ENCODE measurements around the gene DNAJA3. TPM values are rescaled to one million over a fixed set of nuclear protein-coding genes. Genes with fewer than 3 reads are reported as not detected.

The DNAJA3 gene
- total RNA-seq, 1 donor from 2014 or later, result 27.3 TPM

DNA sequence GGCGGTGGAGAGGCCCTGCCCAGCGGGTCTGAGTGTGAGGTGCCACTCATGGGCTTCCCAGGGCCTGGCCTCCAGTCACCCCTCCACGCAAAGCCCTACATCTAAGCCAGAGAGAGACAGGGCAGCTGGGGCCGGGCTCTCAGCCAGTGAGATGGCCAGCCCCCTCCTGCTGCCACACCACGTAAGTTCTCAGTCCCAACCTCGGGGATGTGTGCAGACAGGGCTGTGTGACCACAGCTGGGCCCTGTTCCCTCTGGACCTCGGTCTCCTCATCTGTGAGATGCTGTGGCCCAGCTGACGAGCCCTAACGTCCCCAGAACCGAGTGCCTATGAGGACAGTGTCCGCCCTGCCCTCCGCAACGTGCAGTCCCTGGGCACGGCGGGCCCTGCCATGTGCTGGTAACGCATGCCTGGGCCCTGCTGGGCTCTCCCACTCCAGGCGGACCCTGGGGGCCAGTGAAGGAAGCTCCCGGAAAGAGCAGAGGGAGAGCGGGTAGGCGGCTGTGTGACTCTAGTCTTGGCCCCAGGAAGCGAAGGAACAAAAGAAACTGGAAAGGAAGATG is 42.8 kb upstream of the DNAJA3 start:
- H3K27me3 Mint-ChIP-seq (ENCODE audit: insufficient read depth, low read depth), result peaks cover 6% of the 10 kb centered on the region
- no peak overlapping the region for H3K27ac Mint-ChIP-seq
- peaks cover 9% of the 10 kb centered on the region for H3K4me1 ChIP-seq
- H3F3A ChIP-seq (ENCODE audit: low read depth), result no peaks in the 10 kb centered on the region
- H3K9ac ChIP-seq, result no peak overlapping the region
- H3K36me3 ChIP-seq, result no peaks in the 10 kb centered on the region
- no peaks in the 10 kb centered on the region for H3K9me3 Mint-ChIP-seq
- H3K36me3 Mint-ChIP-seq, result no peaks in the 10 kb centered on the region
- H3K4me3 ChIP-seq, result no peak overlapping the region
- H3K79me2 ChIP-seq (ENCODE audit: low read depth), result no peaks in the 10 kb centered on the region
- H3K27ac ChIP-seq, result no peak overlapping the region
- H4K20me1 ChIP-seq (ENCODE audit: low read depth), result peaks cover 15% of the 10 kb centered on the region
- no peaks in the 10 kb centered on the region for H3K9me3 ChIP-seq (ENCODE audit: low read depth)
- H3K4me3 Mint-ChIP-seq, result no peak overlapping the region
- H3K4me1 Mint-ChIP-seq, result peaks cover 24% of the 10 kb centered on the region
- no peak overlapping the region for H2AFZ ChIP-seq (replicated peaks)
- H3K4me2 ChIP-seq, result no peak overlapping the region
- H3K27me3 ChIP-seq, result no peaks in the 10 kb centered on the region
- TF ChIP-seq EZH2 (IDR thresholded peaks at IDR 0.05) (no peak), EZH2phosphoT487 (IDR thresholded peaks at IDR 0.05) (no peak)
- TF ChIP-seq, protein P1, sequence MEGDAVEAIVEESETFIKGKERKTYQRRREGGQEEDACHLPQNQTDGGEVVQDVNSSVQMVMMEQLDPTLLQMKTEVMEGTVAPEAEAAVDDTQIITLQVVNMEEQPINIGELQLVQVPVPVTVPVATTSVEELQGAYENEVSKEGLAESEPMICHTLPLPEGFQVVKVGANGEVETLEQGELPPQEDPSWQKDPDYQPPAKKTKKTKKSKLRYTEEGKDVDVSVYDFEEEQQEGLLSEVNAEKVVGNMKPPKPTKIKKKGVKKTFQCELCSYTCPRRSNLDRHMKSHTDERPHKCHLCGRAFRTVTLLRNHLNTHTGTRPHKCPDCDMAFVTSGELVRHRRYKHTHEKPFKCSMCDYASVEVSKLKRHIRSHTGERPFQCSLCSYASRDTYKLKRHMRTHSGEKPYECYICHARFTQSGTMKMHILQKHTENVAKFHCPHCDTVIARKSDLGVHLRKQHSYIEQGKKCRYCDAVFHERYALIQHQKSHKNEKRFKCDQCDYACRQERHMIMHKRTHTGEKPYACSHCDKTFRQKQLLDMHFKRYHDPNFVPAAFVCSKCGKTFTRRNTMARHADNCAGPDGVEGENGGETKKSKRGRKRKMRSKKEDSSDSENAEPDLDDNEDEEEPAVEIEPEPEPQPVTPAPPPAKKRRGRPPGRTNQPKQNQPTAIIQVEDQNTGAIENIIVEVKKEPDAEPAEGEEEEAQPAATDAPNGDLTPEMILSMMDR (IDR thresholded peaks at IDR 0.05), result no peak
- DNase-seq (ENCODE audit: low spot score), result no peak

DNA sequence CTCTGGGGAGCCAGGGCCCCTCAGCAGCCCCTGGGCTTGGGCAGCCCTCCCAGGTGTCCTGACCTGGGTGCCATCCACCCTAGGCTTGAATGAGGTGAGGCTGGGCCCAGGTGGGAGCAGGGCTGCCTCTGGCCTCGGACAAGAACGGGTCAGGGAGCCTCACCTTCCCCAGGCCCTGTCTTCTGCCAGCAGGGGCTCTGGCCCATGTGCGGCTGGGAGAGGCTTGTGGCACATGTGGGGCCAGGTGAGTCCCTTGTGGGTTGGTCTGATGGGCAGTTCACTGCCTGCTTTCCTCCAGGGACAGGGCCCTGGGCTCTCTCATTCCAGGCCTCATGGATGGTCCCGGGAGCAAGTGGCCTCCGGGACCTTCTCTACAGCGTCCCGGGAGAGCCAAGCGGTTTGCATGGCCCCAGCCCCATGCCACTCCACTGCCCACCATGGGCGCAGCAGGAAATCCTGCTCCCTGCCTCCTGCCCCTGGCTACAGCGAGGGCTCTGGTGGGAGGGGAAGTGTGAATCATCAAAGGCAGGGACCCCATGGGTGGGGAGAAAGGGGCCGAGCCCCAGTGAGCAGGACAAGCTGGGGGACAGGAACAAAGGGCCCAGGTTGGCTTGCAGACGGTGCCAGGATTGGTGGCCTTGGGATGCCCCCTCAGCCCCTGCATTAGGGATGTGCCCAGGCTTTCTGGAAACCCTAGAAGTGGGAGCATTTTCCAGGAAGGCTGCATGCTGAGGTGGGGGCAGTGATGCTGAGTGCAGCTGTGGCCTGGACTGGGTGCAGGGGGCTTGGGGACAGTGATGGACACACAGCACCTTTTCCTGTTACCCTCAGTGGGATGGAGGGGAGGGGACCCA is 41.9 kb upstream of the DNAJA3 start:
- Histone ChIP-seq H4K20me1 (ENCODE audit: low read depth) (peaks cover 7% of the 10 kb centered on the region), H3K9me3 (ENCODE audit: low read depth) (no peaks in the 10 kb centered on the region), H3K79me2 (ENCODE audit: low read depth) (no peaks in the 10 kb centered on the region), H3K27ac (no peak overlapping the region), H3K36me3 (no peaks in the 10 kb centered on the region), H3K27me3 (no peaks in the 10 kb centered on the region), H2AFZ (replicated peaks) (no peak overlapping the region), H3F3A (ENCODE audit: low read depth) (no peaks in the 10 kb centered on the region), H3K9ac (no peak overlapping the region), H3K4me3 (no peak overlapping the region), H3K4me2 (no peak overlapping the region), H3K4me1 (peaks cover 14% of the 10 kb centered on the region)
- H3K27me3 Mint-ChIP-seq (ENCODE audit: insufficient read depth, low read depth), result peaks cover 5% of the 10 kb centered on the region
- DNase-seq (ENCODE audit: low spot score), result no peak
- no peak overlapping the region for H3K27ac Mint-ChIP-seq
- H3K36me3 Mint-ChIP-seq, result no peaks in the 10 kb centered on the region
- TF ChIP-seq EZH2phosphoT487 (IDR thresholded peaks at IDR 0.05) (no peak), EZH2 (IDR thresholded peaks at IDR 0.05) (no peak)
- H3K9me3 Mint-ChIP-seq, result no peaks in the 10 kb centered on the region
- peaks cover 22% of the 10 kb centered on the region for H3K4me1 Mint-ChIP-seq
- H3K4me3 Mint-ChIP-seq, result no peak overlapping the region

DNA sequence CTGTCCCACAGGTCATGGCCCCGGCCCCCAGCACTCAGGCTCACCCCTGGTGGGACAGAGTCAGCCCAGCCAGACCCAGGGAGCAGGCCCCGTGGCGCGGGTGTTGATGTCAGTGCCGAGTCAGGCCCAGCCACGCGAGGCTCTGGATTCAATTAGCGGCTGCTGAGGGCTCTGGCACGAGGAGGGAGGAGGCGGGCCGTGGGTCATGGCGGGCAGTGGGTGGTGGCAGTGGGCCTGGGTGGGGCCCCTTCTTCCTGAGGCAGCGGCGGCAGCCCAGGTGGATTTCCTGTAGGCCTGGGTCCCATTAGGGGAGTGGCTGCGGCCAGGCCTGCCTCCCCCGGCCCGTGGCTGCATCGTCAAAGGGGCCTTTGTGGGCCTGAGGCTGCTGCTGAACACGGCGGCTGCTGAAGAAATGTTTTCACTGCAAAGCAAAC is 41.1 kb upstream of the DNAJA3 start:
- Histone ChIP-seq H3K4me1 (peaks cover 16% of the 10 kb centered on the region), H3K79me2 (ENCODE audit: low read depth) (no peaks in the 10 kb centered on the region), H4K20me1 (ENCODE audit: low read depth) (peaks cover under 1% of the 10 kb centered on the region), H2AFZ (replicated peaks) (no peak overlapping the region), H3K4me3 (no peak overlapping the region), H3K27ac (no peak overlapping the region), H3K27me3 (no peaks in the 10 kb centered on the region), H3F3A (ENCODE audit: low read depth) (no peaks in the 10 kb centered on the region), H3K9ac (no peak overlapping the region), H3K36me3 (no peaks in the 10 kb centered on the region), H3K4me2 (no peak overlapping the region), H3K9me3 (ENCODE audit: low read depth) (no peaks in the 10 kb centered on the region)
- Mint-ChIP-seq H3K36me3 (no peaks in the 10 kb centered on the region), H3K4me1 (peaks cover 26% of the 10 kb centered on the region), H3K27ac (no peak overlapping the region), H3K27me3 (ENCODE audit: insufficient read depth, low read depth) (peaks cover 4% of the 10 kb centered on the region), H3K9me3 (no peaks in the 10 kb centered on the region), H3K4me3 (no peak overlapping the region)
- no peak for DNase-seq (ENCODE audit: low spot score)
- TF ChIP-seq, protein P1 (IDR thresholded peaks at IDR 0.05), result no peak
- TF ChIP-seq EZH2phosphoT487 (IDR thresholded peaks at IDR 0.05), result no peak
- TF ChIP-seq EZH2 (IDR thresholded peaks at IDR 0.05), result no peak
